T-helper 17 cell (primary cell): ENCODE measurements around the gene SH3TC1. TPM values are rescaled to one million over a fixed set of nuclear protein-coding genes. Genes with fewer than 3 reads are reported as not detected.

ENCODE experiments used
- ATAC-seq: fragments of 150-1000 bp; cut with Tn5 transposase; 2 replicates; pipeline ENCODE4 v1.10.0; 2021; ENCODE audit warnings: mild to moderate bottlenecking, moderate library complexity
- DNase-seq, 3 donors: peaks; one replicate each; pipeline versions ENCODE4 v3.0.0 to v3.0.0-alpha.2; 2020 to 2021
- H3K9me3 ChIP-seq: one replicate; pipeline ENCODE4 v1.7.0; 2013; ENCODE audit warnings: low read length, mild to moderate bottlenecking; ENCODE audit not compliant: control insufficient read depth, poor library complexity, severe bottlenecking
- H3K27ac Mint-ChIP-seq: one replicate; pipeline ENCODE4 v1.8.0; 2022; ENCODE audit warnings: mild to moderate bottlenecking, moderate library complexity, mixed read lengths
- H3K27me3 Mint-ChIP-seq: one replicate; pipeline ENCODE4 v1.8.0; 2022; ENCODE audit warnings: mixed read lengths
- H3K36me3 Mint-ChIP-seq: one replicate; pipeline ENCODE4 v1.8.0; 2022; ENCODE audit warnings: low read depth, mixed read lengths
- H3K4me1 Mint-ChIP-seq: one replicate; pipeline ENCODE4 v1.8.0; 2022; ENCODE audit warnings: mild to moderate bottlenecking, mixed read lengths
- H3K4me3 Mint-ChIP-seq: one replicate; pipeline ENCODE4 v1.8.0; 2022; ENCODE audit warnings: mild to moderate bottlenecking, moderate library complexity, mixed read lengths
- total RNA-seq, 4 donors: library from RNA in 2 of 4; stranded (reverse) in 2 of 4; gene quantifications; one replicate each; pipeline ENCODE4 v1.2.3 and lab custom pipeline; 2022 to 2026

Gene SH3TC1
- total RNA-seq, 2 donors from 2014 or later: 134 TPM

- Mint-ChIP-seq H3K4me3 (peak overlapping the region; percentile 51), H3K4me1 (peaks cover 28% of the 10 kb centered on the region), H3K36me3 (peaks cover 11% of the 10 kb centered on the region), H3K27ac (peak overlapping the region; percentile 91), H3K27me3 (no peaks in the 10 kb centered on the region)
- DNase-seq: no peak
- ATAC-seq: peak; percentile 84
- H3K9me3 ChIP-seq: no peaks in the 10 kb centered on the region
Observed at GRCh38 chr4:8221476-8221875, 22.4 kb downstream of the SH3TC1 start.

- peak; percentile 24 for ATAC-seq
- Mint-ChIP-seq H3K27ac (peak overlapping the region; percentile 91), H3K4me3 (no peak overlapping the region), H3K4me1 (peaks cover 28% of the 10 kb centered on the region), H3K36me3 (peaks cover 11% of the 10 kb centered on the region), H3K27me3 (no peaks in the 10 kb centered on the region)
- DNase-seq: no peak
- H3K9me3 ChIP-seq: no peaks in the 10 kb centered on the region
Observed at GRCh38 chr4:8221985-8222384, 22.9 kb downstream of the SH3TC1 start.

GRCh38 chr4:8222609-8223388, 23.7 kb downstream of the SH3TC1 start:
- Mint-ChIP-seq H3K27me3 (no peaks in the 10 kb centered on the region), H3K4me1 (peaks cover 28% of the 10 kb centered on the region), H3K36me3 (peaks cover 11% of the 10 kb centered on the region), H3K27ac (peak overlapping the region; percentile 91), H3K4me3 (no peak overlapping the region)
- no peak for DNase-seq
- H3K9me3 ChIP-seq: no peaks in the 10 kb centered on the region
- no peak for ATAC-seq

- no peaks in the 10 kb centered on the region for H3K27me3 Mint-ChIP-seq
- H3K9me3 ChIP-seq: no peaks in the 10 kb centered on the region
- H3K36me3 Mint-ChIP-seq: peaks cover 11% of the 10 kb centered on the region
- H3K27ac Mint-ChIP-seq: no peak overlapping the region
- H3K4me1 Mint-ChIP-seq: peaks cover 35% of the 10 kb centered on the region
- DNase-seq: no peak
- no peak for ATAC-seq
- no peak overlapping the region for H3K4me3 Mint-ChIP-seq
Observed at GRCh38 chr4:8224267-8224974, 25.3 kb downstream of the SH3TC1 start.

GRCh38 chr4:8224975-8225625, 26.0 kb downstream of the SH3TC1 start:
- Mint-ChIP-seq H3K36me3 (peaks cover 8% of the 10 kb centered on the region), H3K27ac (peak overlapping the region; percentile 67), H3K4me1 (peaks cover 31% of the 10 kb centered on the region), H3K27me3 (no peaks in the 10 kb centered on the region), H3K4me3 (no peak overlapping the region)
- H3K9me3 ChIP-seq: no peaks in the 10 kb centered on the region
- DNase-seq (no peak), ATAC-seq (no peak)

- Mint-ChIP-seq H3K4me3 (peak overlapping the region; percentile 31), H3K27ac (peak overlapping the region; percentile 67), H3K36me3 (peaks cover 8% of the 10 kb centered on the region), H3K4me1 (peaks cover 27% of the 10 kb centered on the region), H3K27me3 (no peaks in the 10 kb centered on the region)
- no peaks in the 10 kb centered on the region for H3K9me3 ChIP-seq
- DNase-seq (no peak), ATAC-seq (no peak)
Observed at GRCh38 chr4:8225706-8226443, 26.8 kb downstream of the SH3TC1 start.

- no peak for DNase-seq
- peak overlapping the region; percentile 67 for H3K27ac Mint-ChIP-seq
- H3K4me1 Mint-ChIP-seq: peaks cover 21% of the 10 kb centered on the region
- H3K9me3 ChIP-seq: no peaks in the 10 kb centered on the region
- no peak overlapping the region for H3K4me3 Mint-ChIP-seq
- H3K27me3 Mint-ChIP-seq: no peaks in the 10 kb centered on the region
- peaks cover 6% of the 10 kb centered on the region for H3K36me3 Mint-ChIP-seq
- no peak for ATAC-seq
Observed at GRCh38 chr4:8227201-8227770, 28.2 kb downstream of the SH3TC1 start.

- Mint-ChIP-seq H3K27ac (peak overlapping the region; percentile 93), H3K4me3 (peak overlapping the region; percentile 87), H3K36me3 (peaks cover 3% of the 10 kb centered on the region), H3K27me3 (no peaks in the 10 kb centered on the region), H3K4me1 (peaks cover 21% of the 10 kb centered on the region)
- no peaks in the 10 kb centered on the region for H3K9me3 ChIP-seq
- ATAC-seq: no peak
- no peak for DNase-seq
Observed at GRCh38 chr4:8227771-8228318, 28.8 kb downstream of the SH3TC1 start.

GRCh38 chr4:8228319-8229250, 29.5 kb downstream of the SH3TC1 start:
- peak; percentile 85 for ATAC-seq
- Mint-ChIP-seq H3K4me1 (peaks cover 21% of the 10 kb centered on the region), H3K27me3 (no peaks in the 10 kb centered on the region), H3K4me3 (peak overlapping the region; percentile 87), H3K36me3 (peaks cover 3% of the 10 kb centered on the region), H3K27ac (peak overlapping the region; percentile 93)
- H3K9me3 ChIP-seq: no peaks in the 10 kb centered on the region
- DNase-seq: peak; percentile 46 to 69 (median 69)

GRCh38 chr4:8229331-8229975, 30.4 kb downstream of the SH3TC1 start:
- DNase-seq (peak in 1 of 3 donors; percentile 18), ATAC-seq (no peak)
- peaks cover 16% of the 10 kb centered on the region for H3K4me1 Mint-ChIP-seq
- peak overlapping the region; percentile 87 for H3K4me3 Mint-ChIP-seq
- peak overlapping the region; percentile 93 for H3K27ac Mint-ChIP-seq
- no peaks in the 10 kb centered on the region for H3K9me3 ChIP-seq
- no peaks in the 10 kb centered on the region for H3K36me3 Mint-ChIP-seq
- H3K27me3 Mint-ChIP-seq: no peaks in the 10 kb centered on the region

GRCh38 chr4:8230033-8230432, 30.9 kb downstream of the SH3TC1 start:
- ATAC-seq (no peak), DNase-seq (no peak)
- peaks cover 20% of the 10 kb centered on the region for H3K4me1 Mint-ChIP-seq
- H3K4me3 Mint-ChIP-seq: no peak overlapping the region
- no peaks in the 10 kb centered on the region for H3K9me3 ChIP-seq
- H3K36me3 Mint-ChIP-seq: no peaks in the 10 kb centered on the region
- peak overlapping the region; percentile 91 for H3K27ac Mint-ChIP-seq
- no peaks in the 10 kb centered on the region for H3K27me3 Mint-ChIP-seq
